ENCODE measurements around the gene TAS1R3. TPM values are rescaled to one million over a fixed set of nuclear protein-coding genes. Genes with fewer than 3 reads are reported as not detected.

Gene TAS1R3
- total RNA-seq, 2 experiments from 2014 or later = 0.13 to 0.14 TPM

GRCh38 chr1:1295154-1295923 lies 35.7 kb upstream of the TAS1R3 start:
- Mint-ChIP-seq H3K36me3 (ENCODE audit: low read depth) (no peaks in the 10 kb centered on the region), H3K27me3 (no peaks in the 10 kb centered on the region), H3K4me1 (ENCODE audit: low read depth) (peaks cover 2% of the 10 kb centered on the region), H3K9me3 (no peaks in the 10 kb centered on the region), H3K27ac (no peak overlapping the region), H3K4me3 (no peak overlapping the region)
- no peak for DNase-seq
- intact Hi-C loops (cut with micrococcal nuclease) = no loop called here
- CTCF ChIA-PET = interaction anchor here (1.1 kb wide), 3 partner anchors 8 to 173 kb away, joined by 3 to 5 read pairs (median 3); no protein-coding TSS in a partner anchor
- TF ChIP-seq, protein P1, sequence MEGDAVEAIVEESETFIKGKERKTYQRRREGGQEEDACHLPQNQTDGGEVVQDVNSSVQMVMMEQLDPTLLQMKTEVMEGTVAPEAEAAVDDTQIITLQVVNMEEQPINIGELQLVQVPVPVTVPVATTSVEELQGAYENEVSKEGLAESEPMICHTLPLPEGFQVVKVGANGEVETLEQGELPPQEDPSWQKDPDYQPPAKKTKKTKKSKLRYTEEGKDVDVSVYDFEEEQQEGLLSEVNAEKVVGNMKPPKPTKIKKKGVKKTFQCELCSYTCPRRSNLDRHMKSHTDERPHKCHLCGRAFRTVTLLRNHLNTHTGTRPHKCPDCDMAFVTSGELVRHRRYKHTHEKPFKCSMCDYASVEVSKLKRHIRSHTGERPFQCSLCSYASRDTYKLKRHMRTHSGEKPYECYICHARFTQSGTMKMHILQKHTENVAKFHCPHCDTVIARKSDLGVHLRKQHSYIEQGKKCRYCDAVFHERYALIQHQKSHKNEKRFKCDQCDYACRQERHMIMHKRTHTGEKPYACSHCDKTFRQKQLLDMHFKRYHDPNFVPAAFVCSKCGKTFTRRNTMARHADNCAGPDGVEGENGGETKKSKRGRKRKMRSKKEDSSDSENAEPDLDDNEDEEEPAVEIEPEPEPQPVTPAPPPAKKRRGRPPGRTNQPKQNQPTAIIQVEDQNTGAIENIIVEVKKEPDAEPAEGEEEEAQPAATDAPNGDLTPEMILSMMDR (IDR thresholded peaks at IDR 0.05) = no peak
- POLR2A ChIA-PET = interaction anchor here (0.8 kb wide), 1 partner anchor 21 kb away, joined by 3 read pairs; no protein-coding TSS in a partner anchor
- ATAC-seq = no peak

- ATAC-seq (no peak), DNase-seq (no peak)
- no peaks in the 10 kb centered on the region for H3K36me3 Mint-ChIP-seq (ENCODE audit: low read depth)
- H3K27me3 Mint-ChIP-seq = no peaks in the 10 kb centered on the region
- intact Hi-C loops (cut with micrococcal nuclease) = no loop called here
- peaks cover 2% of the 10 kb centered on the region for H3K4me1 Mint-ChIP-seq (ENCODE audit: low read depth)
- no peak overlapping the region for H3K27ac Mint-ChIP-seq
- POLR2A ChIA-PET = interaction anchor here (0.7 kb wide), 1 partner anchor 10 kb away, joined by 3 read pairs; no protein-coding TSS in a partner anchor
- CTCF ChIA-PET = interaction anchor here (1.1 kb wide), 2 partner anchors 9 to 174 kb away, joined by 3 to 5 read pairs; no protein-coding TSS in a partner anchor
- TF ChIP-seq, protein P1 (IDR thresholded peaks at IDR 0.05) = no peak
- H3K4me3 Mint-ChIP-seq = no peak overlapping the region
- H3K9me3 Mint-ChIP-seq = no peaks in the 10 kb centered on the region
These were observed 34.7 kb upstream of the TAS1R3 start for GRCh38 chr1:1296070-1297061.

GRCh38 chr1:1297802-1298424 lies 33.2 kb upstream of the TAS1R3 start:
- CTCF ChIA-PET = no interaction called here
- H3K36me3 Mint-ChIP-seq (ENCODE audit: low read depth) = no peaks in the 10 kb centered on the region

DNA sequence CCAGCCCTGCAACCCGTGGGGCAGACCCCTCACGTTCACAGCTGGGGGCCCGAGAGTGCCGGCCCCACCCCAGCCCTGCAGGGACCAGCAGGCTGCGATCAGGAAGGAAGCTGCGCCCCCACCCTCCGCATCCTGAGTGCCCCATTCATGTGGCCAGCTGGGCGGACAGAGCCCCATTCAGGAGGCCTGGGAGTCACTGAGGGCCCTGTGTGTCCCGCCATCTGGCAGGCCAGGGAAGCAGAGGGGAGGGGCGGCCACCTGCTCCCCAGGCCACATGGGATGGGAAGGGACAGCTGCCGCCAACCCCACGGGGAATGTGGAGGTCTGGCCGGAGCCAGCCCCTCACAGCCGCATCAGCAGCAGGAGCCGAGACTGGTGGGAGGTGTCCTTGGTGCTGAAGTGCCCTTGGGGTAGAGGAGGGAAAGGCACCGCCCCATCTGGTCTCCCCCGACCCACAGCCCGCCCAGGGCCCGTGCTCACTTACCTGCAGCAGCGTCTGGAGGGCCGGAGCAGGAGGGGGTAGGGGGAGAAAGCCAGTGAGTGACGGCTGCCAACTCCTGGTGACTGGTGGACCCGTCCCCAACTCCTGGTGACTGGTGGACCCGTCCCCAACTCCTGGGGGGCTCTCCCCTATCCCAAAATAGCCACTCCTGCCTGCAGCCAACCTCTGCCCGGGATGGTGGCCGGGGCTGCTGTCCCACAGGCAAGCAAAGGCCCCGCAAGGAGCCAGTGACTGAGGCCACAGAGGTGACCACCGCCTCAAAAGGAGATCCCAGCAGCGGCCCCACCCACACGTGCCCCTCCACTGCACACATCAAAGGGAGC lies 32.0 kb upstream of the TAS1R3 start:
- H3K27me3 Mint-ChIP-seq = no peaks in the 10 kb centered on the region
- intact Hi-C loops (cut with micrococcal nuclease) = no loop called here
- no peak for DNase-seq
- H3K4me3 Mint-ChIP-seq = no peak overlapping the region
- H3K4me1 Mint-ChIP-seq (ENCODE audit: low read depth) = peaks cover 2% of the 10 kb centered on the region
- no peaks in the 10 kb centered on the region for H3K36me3 Mint-ChIP-seq (ENCODE audit: low read depth)
- ATAC-seq = no peak
- no peak overlapping the region for H3K27ac Mint-ChIP-seq
- CTCF ChIA-PET = interaction anchor here (0.9 to 2.2 kb wide), 2 partner anchors 7 to 266 kb away, joined by 3 to 7 read pairs; no protein-coding TSS in a partner anchor
- POLR2A ChIA-PET = interaction anchor here (0.7 kb wide), 1 partner anchor 58 kb away, joined by 3 read pairs; no protein-coding TSS in a partner anchor
- H3K9me3 Mint-ChIP-seq = no peaks in the 10 kb centered on the region
- TF ChIP-seq, protein P1 (IDR thresholded peaks at IDR 0.05) = no peak

More at GRCh38 chr1:1297802-1298424, 33.2 kb upstream of the TAS1R3 start:
- TF ChIP-seq, protein P1 (IDR thresholded peaks at IDR 0.05) = no peak
- Mint-ChIP-seq H3K9me3 (no peaks in the 10 kb centered on the region), H3K4me3 (no peak overlapping the region), H3K27ac (no peak overlapping the region), H3K4me1 (ENCODE audit: low read depth) (no peaks in the 10 kb centered on the region), H3K27me3 (no peaks in the 10 kb centered on the region)
- POLR2A ChIA-PET = interaction anchor here (0.7 kb wide), 1 partner anchor 57 kb away, joined by 3 read pairs; no protein-coding TSS in a partner anchor
- ATAC-seq = no peak
- intact Hi-C loops (cut with micrococcal nuclease) = no loop called here
- DNase-seq = no peak
